Endodermal cell (in vitro differentiated cells): ENCODE data around the gene ZMAT3. TPM values are rescaled to one million over a fixed set of nuclear protein-coding genes. Genes with fewer than 3 reads are reported as not detected.
"Not testable (repeated sequence)": the region's sequence is repeated elsewhere in the genome, so short reads cannot be mapped to it uniquely, and the experiment has no call there.

Source experiments
- DNase-seq: peaks from one replicate; pipeline ENCODE4 v3.0.0-alpha.2; 2017
- H3K27ac ChIP-seq: 2 replicates; pipeline ENCODE4 v1.5.1; 2013; ENCODE audit warnings: mild to moderate bottlenecking, low read depth, low read length, moderate library complexity
- H3K27me3 ChIP-seq: 2 replicates; pipeline ENCODE4 v1.6.1; 2013; ENCODE audit warnings: mild to moderate bottlenecking, low read length, moderate library complexity; ENCODE audit not compliant: insufficient read depth, control insufficient read depth, poor library complexity, severe bottlenecking
- H3K36me3 ChIP-seq: 2 replicates; pipeline ENCODE4 v1.7.0; 2013; ENCODE audit warnings: mild to moderate bottlenecking, low read length, moderate library complexity; ENCODE audit not compliant: control insufficient read depth, insufficient read depth
- H3K4me1 ChIP-seq: one replicate; pipeline ENCODE4 v1.7.0; 2013; ENCODE audit warnings: low read length; ENCODE audit not compliant: control insufficient read depth, insufficient read depth
- H3K4me3 ChIP-seq: 2 replicates; pipeline ENCODE4 v1.5.1; 2013; ENCODE audit warnings: mild to moderate bottlenecking, low read length, moderate library complexity
- H3K9ac ChIP-seq: 2 replicates; pipeline ENCODE4 v1.6.1; 2013; ENCODE audit warnings: mild to moderate bottlenecking, low read length, moderate library complexity; ENCODE audit not compliant: poor library complexity, severe bottlenecking; ENCODE audit errors: extremely low read depth
- H3K9me3 ChIP-seq: 2 replicates; pipeline ENCODE4 v1.6.1; 2013; ENCODE audit warnings: mild to moderate bottlenecking, low read length, moderate library complexity; ENCODE audit not compliant: control insufficient read depth
- H3K27ac Mint-ChIP-seq: 2 replicates; pipeline ENCODE4 v1.8.0; 2020; ENCODE audit warnings: mixed read lengths
- H3K27me3 Mint-ChIP-seq: 2 replicates; pipeline ENCODE4 v1.8.0; 2021; ENCODE audit warnings: mild to moderate bottlenecking, mixed read lengths; ENCODE audit not compliant: insufficient read depth
- H3K36me3 Mint-ChIP-seq: 2 replicates; pipeline ENCODE4 v1.8.0; 2020; ENCODE audit warnings: low read depth, mixed read lengths
- H3K4me1 Mint-ChIP-seq: 2 replicates; pipeline ENCODE4 v1.8.0; 2020; ENCODE audit warnings: mixed read lengths
- H3K4me3 Mint-ChIP-seq: 2 replicates; pipeline ENCODE4 v1.8.0; 2020; ENCODE audit warnings: mild to moderate bottlenecking, moderate library complexity, mixed read lengths
- H3K9me3 Mint-ChIP-seq: 2 replicates; pipeline ENCODE4 v1.8.0; 2020; ENCODE audit warnings: mild to moderate bottlenecking, mixed read lengths
- WGBS, 2 experiments: methylation state at CpG; one replicate each; pipeline versions ENCODE4 v1.1.5 to v1.1.7; 2013; ENCODE audit warnings: missing lambda C conversion rate in 2 of 2, mixed read lengths in 1 of 2; ENCODE audit not compliant: insufficient coverage in 1 of 2, insufficient read length in 1 of 2; 5-methylcytosine and 5-hydroxymethylcytosine counted together
- total RNA-seq, 2 donors: library from RNA; stranded (reverse); fragmentation: NEBNext Ultra II Directional in 1 of 2; extraction: Animal tissue kit (Norgen Biotek cat#: 25700) in 1 of 2; gene quantifications; 2 replicates in 1 of 2; 3 replicates in 1 of 2; pipeline ENCODE4 v1.2.1, GENCODE V29; 2021
- TF ChIP-seq, protein P1 (sequence below): fragments of 200-600 bp; sonication (generic); conservative IDR thresholded peaks from 2 replicates; pipeline ENCODE4 v1.5.0; 2021; ENCODE audit warnings: antibody characterized with exemption, mild to moderate bottlenecking

ZMAT3 gene
- total RNA-seq, 2 donors from 2014 or later, result 5.8 to 6.7 TPM

DNA sequence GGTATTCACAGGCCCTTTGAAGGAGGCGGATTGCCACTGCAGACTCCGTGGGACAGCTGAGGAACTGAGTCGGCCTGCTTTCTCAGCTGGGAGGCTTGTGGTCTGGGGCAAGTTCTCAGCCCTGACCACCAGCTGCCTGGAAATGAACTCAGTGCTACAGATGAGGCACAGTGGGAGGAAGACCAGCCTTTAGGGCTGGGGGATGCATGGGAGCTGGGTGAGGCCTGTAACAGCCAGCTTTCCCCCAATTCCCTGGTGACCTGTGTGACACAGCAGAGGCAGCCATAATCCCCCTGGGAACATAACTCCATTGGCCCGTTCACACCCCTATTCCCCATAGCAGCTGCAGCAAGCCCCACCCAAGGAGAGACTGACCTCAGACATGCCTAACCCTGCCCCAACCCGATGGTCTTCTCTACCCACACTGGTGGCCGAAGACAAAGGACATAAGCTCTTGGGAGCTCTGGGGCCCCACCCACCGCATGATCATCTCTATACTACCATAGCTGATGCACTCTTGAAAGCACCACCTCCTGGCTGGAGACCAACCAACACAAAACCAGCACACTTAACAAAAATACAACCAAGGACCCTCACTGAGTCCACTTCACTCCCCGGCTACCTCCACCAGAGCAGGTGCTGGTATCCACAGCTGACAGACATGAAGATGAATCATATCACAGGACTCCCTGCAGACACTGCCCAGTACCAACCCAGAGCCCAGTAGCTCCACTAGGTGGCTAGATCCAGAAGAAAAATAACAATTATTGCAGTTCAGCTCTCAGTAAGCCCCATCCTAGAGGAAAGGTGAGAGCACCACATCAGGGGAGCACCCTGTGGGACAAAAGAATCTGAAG is 24.9 kb downstream of the ZMAT3 start:
- whole genome bisulfite sequencing, 2 experiments, result 92 to 93% methylated on average over 5 to 8 of the region's 8 CpGs
- no peak for DNase-seq
- TF ChIP-seq, protein P1, sequence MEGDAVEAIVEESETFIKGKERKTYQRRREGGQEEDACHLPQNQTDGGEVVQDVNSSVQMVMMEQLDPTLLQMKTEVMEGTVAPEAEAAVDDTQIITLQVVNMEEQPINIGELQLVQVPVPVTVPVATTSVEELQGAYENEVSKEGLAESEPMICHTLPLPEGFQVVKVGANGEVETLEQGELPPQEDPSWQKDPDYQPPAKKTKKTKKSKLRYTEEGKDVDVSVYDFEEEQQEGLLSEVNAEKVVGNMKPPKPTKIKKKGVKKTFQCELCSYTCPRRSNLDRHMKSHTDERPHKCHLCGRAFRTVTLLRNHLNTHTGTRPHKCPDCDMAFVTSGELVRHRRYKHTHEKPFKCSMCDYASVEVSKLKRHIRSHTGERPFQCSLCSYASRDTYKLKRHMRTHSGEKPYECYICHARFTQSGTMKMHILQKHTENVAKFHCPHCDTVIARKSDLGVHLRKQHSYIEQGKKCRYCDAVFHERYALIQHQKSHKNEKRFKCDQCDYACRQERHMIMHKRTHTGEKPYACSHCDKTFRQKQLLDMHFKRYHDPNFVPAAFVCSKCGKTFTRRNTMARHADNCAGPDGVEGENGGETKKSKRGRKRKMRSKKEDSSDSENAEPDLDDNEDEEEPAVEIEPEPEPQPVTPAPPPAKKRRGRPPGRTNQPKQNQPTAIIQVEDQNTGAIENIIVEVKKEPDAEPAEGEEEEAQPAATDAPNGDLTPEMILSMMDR, result peak; percentile 19
- no peaks in the 10 kb centered on the region for H3K4me1 ChIP-seq
- no peak overlapping the region for H3K9ac ChIP-seq
- H3K4me3 ChIP-seq, result no peak overlapping the region
- H3K27me3 ChIP-seq, result no peaks in the 10 kb centered on the region
- H3K9me3 ChIP-seq, result peaks cover 4% of the 10 kb centered on the region
- H3K4me1 Mint-ChIP-seq, result peaks cover 13% of the 10 kb centered on the region
- no peaks in the 10 kb centered on the region for H3K36me3 ChIP-seq
- H3K9me3 Mint-ChIP-seq, result peaks cover 16% of the 10 kb centered on the region
- no peak overlapping the region for H3K4me3 Mint-ChIP-seq
- peaks cover 8% of the 10 kb centered on the region for H3K36me3 Mint-ChIP-seq
- peak overlapping the region; percentile 36 for H3K27ac Mint-ChIP-seq
- no peaks in the 10 kb centered on the region for H3K27me3 Mint-ChIP-seq
- no peak overlapping the region for H3K27ac ChIP-seq

DNA sequence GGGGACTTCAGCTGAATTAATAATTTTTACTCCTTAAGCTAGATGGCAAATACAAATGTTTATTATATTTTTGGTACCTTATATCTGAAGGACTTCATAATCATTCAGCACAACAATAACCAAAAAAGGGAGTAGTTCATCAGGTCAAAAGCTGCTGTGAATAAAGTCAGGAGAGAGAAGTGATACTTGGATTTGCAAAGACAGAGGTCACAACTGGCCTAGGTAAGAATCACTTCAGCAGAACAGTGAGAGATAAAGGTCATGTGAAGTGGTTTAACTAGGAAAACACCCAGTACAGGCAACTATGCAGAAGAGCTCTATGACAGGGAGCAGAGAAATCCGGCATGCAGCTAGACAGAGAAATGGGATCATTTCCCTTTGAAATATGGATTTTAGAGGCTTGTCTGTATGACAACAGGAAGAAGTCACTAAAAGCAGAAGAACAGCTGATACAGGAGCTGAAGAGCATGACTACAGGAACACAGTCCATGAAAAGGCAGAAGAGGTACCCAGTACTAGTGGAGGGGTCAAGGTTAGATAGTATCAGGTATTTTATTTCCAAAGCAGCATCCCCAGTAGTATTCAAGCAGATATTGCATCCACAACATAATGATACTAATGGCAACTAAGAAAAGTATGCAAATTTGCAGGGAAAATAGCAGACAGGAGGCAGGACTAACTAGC is 25.7 kb downstream of the ZMAT3 start:
- Mint-ChIP-seq H3K27ac (no peak overlapping the region), H3K4me1 (peaks cover 13% of the 10 kb centered on the region), H3K9me3 (peaks cover 13% of the 10 kb centered on the region), H3K4me3 (no peak overlapping the region), H3K36me3 (peaks cover 5% of the 10 kb centered on the region), H3K27me3 (no peaks in the 10 kb centered on the region)
- TF ChIP-seq, protein P1, result no peak
- Histone ChIP-seq H3K4me1 (no peaks in the 10 kb centered on the region), H3K4me3 (no peak overlapping the region), H3K36me3 (no peaks in the 10 kb centered on the region), H3K9me3 (no peaks in the 10 kb centered on the region), H3K27ac (no peak overlapping the region), H3K9ac (no peak overlapping the region), H3K27me3 (no peaks in the 10 kb centered on the region)
- WGBS, 2 experiments, result 89 to 90% methylated on average over 1 of the region's 1 CpG
- no peak for DNase-seq

DNA sequence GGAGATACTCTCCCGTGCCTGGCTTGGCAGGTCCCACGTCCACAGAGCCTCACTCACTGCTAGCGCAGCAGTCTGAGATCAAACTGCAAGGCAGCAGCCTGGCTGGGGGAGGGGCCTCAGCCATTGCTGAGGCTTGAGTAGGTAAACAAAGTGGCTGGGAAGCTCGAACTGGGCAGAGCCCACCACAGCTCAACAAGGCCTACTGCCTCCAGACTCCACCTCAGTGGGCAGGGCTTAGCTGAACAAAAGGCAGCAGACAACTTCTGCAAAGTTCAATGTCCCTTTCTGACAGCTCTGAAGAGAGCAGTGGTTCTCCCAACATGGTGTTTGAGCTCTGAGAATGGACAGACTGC is 32.7 kb downstream of the ZMAT3 start:
- not testable (repeated sequence) for H3K9ac ChIP-seq, DNase-seq, H3K4me3 Mint-ChIP-seq, H3K36me3 ChIP-seq, H3K27me3 Mint-ChIP-seq, H3K4me1 ChIP-seq, H3K27ac ChIP-seq, H3K36me3 Mint-ChIP-seq, H3K27ac Mint-ChIP-seq, H3K27me3 ChIP-seq, H3K4me3 ChIP-seq, H3K9me3 ChIP-seq
- WGBS, 2 experiments, result 60 to 84% methylated on average over 1 to 4 of the region's 4 CpGs
- Mint-ChIP-seq H3K9me3 (peaks cover 15% of the 10 kb centered on the region), H3K4me1 (peaks cover 10% of the 10 kb centered on the region)
